HG03469 (cell line): ENCODE results near the gene SPRED2.

Experiments used
- ATAC-seq: cut with Tn5 transposase; IDR thresholded peaks from one replicate; pipeline ENCODE4 v1.9.1; 2021; ENCODE audit warnings: mild to moderate bottlenecking, moderate library complexity, moderate number of reproducible peaks; ENCODE audit not compliant: unreplicated experiment

SPRED2 gene

DNA sequence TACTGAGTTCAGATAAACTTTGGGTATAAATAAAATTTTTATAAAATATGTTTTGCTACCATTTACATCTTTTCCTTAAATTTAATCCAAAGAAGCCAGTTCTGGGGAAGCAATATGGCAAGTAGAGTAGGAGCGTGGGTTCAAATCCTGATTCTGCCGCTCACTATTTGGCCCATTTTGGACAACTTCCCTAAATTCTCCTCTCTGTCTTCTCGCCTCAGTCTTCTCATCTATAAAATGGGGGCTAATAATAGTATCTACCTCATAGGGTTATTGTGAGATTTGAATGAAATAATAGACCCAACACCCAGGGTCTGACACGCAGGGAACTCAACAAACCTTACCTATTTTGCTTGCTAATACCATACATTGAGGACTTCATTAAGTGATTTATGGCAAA, 145.0 kb downstream of the SPRED2 start:
- ATAC-seq = no peak

- ATAC-seq = no peak
These were observed 149.8 kb downstream of the SPRED2 start for GRCh38 chr2:65282477-65283053.

- no peak for ATAC-seq
These were observed 150.6 kb downstream of the SPRED2 start for GRCh38 chr2:65281627-65282351.

DNA sequence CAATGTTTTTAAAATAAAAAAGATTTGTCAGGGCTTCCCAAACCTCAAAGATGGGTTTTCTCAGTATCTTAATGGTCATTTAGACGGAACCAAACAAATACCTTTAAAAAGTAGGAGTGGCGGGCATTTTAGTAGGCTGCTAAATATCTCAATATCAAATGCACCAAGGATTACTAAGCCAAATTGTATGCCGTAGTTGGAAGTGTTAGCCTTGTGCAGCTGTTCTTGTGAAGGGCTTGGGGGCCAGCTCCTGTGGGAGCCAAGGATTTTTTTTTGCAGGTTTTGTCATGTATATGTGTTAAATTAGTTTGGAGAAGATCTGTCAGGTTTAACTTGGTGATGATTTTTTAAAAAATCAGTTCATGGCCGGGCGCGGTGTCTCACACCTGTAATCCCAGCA, 152.6 kb downstream of the SPRED2 start:
- no peak for ATAC-seq

- no peak for ATAC-seq
These were observed 153.8 kb downstream of the SPRED2 start for GRCh38 chr2:65278531-65278981.

DNA sequence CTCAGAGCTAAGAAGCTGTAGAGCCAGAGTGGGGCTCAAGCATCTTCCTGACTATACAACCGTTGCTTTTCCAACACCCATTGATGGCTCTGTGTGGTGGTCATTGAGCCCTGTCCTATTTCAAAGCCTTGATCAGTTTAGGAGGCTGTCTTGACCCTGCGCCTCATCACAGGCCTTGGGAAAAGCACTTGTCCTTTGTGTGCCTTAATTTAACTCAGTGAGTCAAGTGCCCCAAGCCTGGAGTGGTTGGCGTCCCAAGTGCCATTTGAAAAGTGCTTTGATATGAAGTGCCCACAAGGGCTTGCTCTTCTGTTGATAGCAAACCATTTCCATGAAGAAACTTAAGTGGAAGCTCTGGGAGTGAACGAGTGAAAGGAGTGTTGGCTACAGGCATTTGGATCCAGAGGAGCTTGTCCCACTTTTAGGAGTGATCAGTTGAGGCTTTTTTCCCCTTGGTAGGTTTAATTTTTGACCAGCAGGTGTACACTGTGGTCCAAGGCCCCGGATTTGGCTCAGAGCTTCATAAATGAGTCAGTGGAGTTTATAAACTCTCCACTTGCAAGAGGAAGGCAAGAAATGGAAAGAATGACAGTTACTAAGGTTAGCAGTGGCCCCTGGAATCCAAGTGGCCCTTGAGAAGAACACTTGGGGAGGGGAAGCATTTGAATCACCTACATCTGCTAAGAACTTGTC, 154.5 kb downstream of the SPRED2 start:
- no peak for ATAC-seq

- no peak for ATAC-seq
These were observed 155.3 kb downstream of the SPRED2 start for GRCh38 chr2:65277118-65277517.

DNA sequence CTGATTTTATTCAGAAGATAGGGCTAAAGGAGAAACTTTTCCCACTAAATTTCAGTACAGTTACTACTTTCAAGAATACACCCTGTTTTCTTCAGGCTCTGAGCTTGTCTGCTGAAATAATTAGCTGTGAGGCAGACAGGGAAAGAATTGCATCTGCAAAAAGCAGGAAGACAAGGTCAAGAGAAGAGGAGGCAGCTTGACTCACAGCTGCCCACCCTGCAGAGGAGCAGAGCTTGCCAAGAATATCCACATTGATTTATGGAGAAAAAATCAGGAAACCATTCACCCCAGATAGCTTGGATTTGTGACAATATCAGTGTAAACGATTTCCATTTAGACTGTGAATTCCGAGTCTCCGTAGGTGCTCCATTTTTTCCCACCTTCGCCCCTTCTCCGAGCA, 155.8 kb downstream of the SPRED2 start:
- no peak for ATAC-seq

DNA sequence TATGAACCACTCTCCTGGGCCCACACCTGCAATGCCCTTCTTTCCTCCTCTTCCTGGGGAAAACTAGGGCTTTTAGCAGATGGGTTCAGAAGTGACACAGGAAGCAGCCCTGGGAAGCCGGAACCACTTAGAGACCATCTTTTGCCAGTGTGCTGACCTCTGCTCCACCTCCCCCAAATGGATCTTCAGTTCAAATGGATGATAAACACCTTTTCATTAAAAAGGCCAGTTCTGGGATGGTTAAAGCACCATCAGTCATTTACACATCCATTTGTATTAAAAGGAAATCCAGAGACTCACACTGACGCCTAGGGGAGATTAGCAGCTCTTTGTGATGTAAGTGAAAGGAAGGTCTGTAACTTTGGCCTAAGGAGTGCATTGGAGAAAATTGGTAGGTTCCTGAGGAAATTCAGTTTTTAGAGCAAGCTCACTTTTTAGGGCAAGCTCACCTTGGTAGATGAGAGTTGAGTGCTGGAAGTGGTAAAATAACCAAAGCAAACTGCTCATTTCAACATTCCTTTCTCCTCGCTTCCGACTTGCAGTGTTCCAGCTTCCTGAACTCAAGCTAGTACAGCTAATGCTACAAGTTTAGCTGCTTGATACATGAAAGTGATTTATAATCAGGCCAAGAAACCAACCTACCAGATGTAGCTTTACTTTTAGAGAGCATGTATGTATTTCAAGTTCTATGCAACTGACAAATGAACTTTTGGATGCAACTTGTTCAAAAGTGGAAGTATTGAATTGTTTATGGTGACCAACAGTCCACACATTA, 157.1 kb downstream of the SPRED2 start:
- ATAC-seq = no peak

DNA sequence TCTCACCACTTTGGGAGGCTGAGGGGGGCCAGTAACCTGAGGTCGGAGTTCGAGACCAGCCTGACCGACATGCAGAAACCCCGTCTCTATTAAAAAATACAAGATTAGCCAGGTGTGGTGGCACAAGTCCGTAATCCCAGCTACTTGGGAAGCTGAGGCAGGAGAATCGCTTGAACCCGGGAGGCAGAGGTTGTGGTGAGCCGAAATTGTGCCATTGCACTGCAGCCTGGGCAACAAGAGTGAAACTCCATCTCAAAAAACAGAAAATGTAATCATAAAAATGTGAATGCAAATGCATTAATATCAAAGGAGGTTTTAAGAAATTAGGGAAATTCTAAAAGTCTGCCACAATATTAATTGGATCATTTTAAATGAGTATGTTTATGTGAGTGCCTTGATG, 159.1 kb downstream of the SPRED2 start:
- no peak for ATAC-seq

GRCh38 chr2:65268957-65269356, 163.4 kb downstream of the SPRED2 start:
- no peak for ATAC-seq

DNA sequence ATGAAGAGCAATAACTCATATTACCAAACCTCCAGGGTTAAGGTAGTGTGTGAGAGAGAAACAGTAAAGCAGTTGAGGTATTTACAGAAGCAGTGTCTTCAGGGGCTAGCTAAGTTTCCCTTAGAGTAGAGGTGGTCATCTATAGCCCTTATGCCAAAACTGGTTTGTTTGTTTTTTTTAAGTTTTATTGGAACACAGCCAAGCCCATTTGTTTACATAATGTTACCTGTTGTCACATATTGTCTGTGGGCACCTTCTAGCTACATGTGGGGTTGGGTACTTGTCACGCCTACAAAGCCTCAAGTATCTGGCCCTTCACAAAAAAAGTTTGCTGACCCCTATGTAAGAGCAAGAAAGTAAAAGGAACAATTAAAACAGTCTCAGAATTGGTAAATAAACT, 165.4 kb downstream of the SPRED2 start:
- ATAC-seq = no peak

GRCh38 chr2:65265671-65266045, 166.7 kb downstream of the SPRED2 start:
- ATAC-seq = no peak

GRCh38 chr2:65264821-65265670, 167.4 kb downstream of the SPRED2 start:
- ATAC-seq = no peak

- no peak for ATAC-seq
These were observed 168.4 kb downstream of the SPRED2 start for GRCh38 chr2:65263986-65264385.

- no peak for ATAC-seq
These were observed 169.1 kb downstream of the SPRED2 start for GRCh38 chr2:65263262-65263661.

GRCh38 chr2:65261676-65262075, 170.7 kb downstream of the SPRED2 start:
- ATAC-seq = no peak
